Spleen (tissue), 7 donors: ENCODE results near the gene ZFC3H1.

Source experiments
- CTCF ChIP-seq, 11 experiments: fragments of 200-600 bp in 7 of 11; fragments of 450-650 bp in 4 of 11; sonication (generic) in 4 of 11; IDR thresholded peaks in 8 of 11; conservative IDR thresholded peaks in 3 of 11; 1 replicate in 7 of 11; 2 replicates in 4 of 11; pipeline versions ENCODE4 v1.4.0 to v1.8.0; 2016 to 2021; ENCODE audit warnings: antibody characterized with exemption in 11 of 11, inconsistent platforms in 4 of 11, mild to moderate bottlenecking in 1 of 11
- POLR2A ChIP-seq, 3 donors: fragments of 450-650 bp; IDR thresholded peaks; one replicate each; pipeline ENCODE4 v1.5.1; 2017; ENCODE audit warnings: antibody characterized with exemption in 3 of 3, mild to moderate bottlenecking in 1 of 3
- POLR2AphosphoS5 ChIP-seq, 3 donors: sonication (generic); formaldehyde crosslinking; IDR thresholded peaks; one replicate each; pipeline ENCODE4 v1.5.1; 2017; ENCODE audit warnings: antibody characterized with exemption in 3 of 3
- donor health status: DM: no; HTN: no; CAD: no; lungs with moderate emphysema.
- donor health status: DM: no; HTN: no; CAD: no.
- donor health status: DM: no; HTN: no; CAD: no.

GRCh38 chr12:71655907-71656306 lies 7.7 kb downstream of the ZFC3H1 start:
- TF ChIP-seq POLR2A (IDR thresholded peaks at IDR 0.05) (no peak), CTCF (IDR thresholded peaks at IDR 0.05 in 8 of 11, conservative IDR thresholded peaks at IDR 0.05 in 3 of 11) (no peak), POLR2AphosphoS5 (IDR thresholded peaks at IDR 0.05) (no peak)
